ENCODE data around the gene PRKAG1.

Gene PRKAG1

GRCh38 chr12:49049566-49050224 lies 31.1 kb upstream of the PRKAG1 start:
- no peak for DNase-seq (ENCODE audit: low spot score)

- no peak for DNase-seq (ENCODE audit: low spot score)
Measured at GRCh38 chr12:49048953-49049352, 30.4 kb upstream of the PRKAG1 start.

- no peak for DNase-seq (ENCODE audit: low spot score)
Measured at GRCh38 chr12:49046129-49046895, 27.7 kb upstream of the PRKAG1 start.

GRCh38 chr12:49044660-49045059 lies 26.1 kb upstream of the PRKAG1 start:
- no peak for DNase-seq (ENCODE audit: low spot score)

- peak; percentile 96 for DNase-seq (ENCODE audit: low spot score)
Measured at GRCh38 chr12:49043856-49044258, 25.3 kb upstream of the PRKAG1 start.

- no peak for DNase-seq (ENCODE audit: low spot score)
Measured at GRCh38 chr12:49043241-49043640, 24.7 kb upstream of the PRKAG1 start.

GRCh38 chr12:49041881-49042484 lies 23.4 kb upstream of the PRKAG1 start:
- no peak for DNase-seq (ENCODE audit: low spot score)

- no peak for DNase-seq (ENCODE audit: low spot score)
Measured at GRCh38 chr12:49041036-49041880, 22.7 kb upstream of the PRKAG1 start.

- DNase-seq (ENCODE audit: low spot score), result no peak
Measured at GRCh38 chr12:49040364-49040855, 21.8 kb upstream of the PRKAG1 start.

GRCh38 chr12:49039421-49040363 lies 21.1 kb upstream of the PRKAG1 start:
- DNase-seq (ENCODE audit: low spot score), result no peak

- DNase-seq (ENCODE audit: low spot score), result no peak
Measured at GRCh38 chr12:49038291-49038955, 19.8 kb upstream of the PRKAG1 start.

GRCh38 chr12:49037947-49038237 lies 19.3 kb upstream of the PRKAG1 start:
- no peak for DNase-seq (ENCODE audit: low spot score)

GRCh38 chr12:49037111-49037946 lies 18.8 kb upstream of the PRKAG1 start:
- no peak for DNase-seq (ENCODE audit: low spot score)

- DNase-seq (ENCODE audit: low spot score), result no peak
Measured at GRCh38 chr12:49036029-49036428, 17.5 kb upstream of the PRKAG1 start.

- no peak for DNase-seq (ENCODE audit: low spot score)
Measured at GRCh38 chr12:49034286-49034622, 15.7 kb upstream of the PRKAG1 start.

- no peak for DNase-seq (ENCODE audit: low spot score)
Measured at GRCh38 chr12:49033611-49034285, 15.2 kb upstream of the PRKAG1 start.

GRCh38 chr12:49032679-49033447 lies 14.3 kb upstream of the PRKAG1 start:
- no peak for DNase-seq (ENCODE audit: low spot score)

GRCh38 chr12:49032276-49032675 lies 13.7 kb upstream of the PRKAG1 start:
- no peak for DNase-seq (ENCODE audit: low spot score)

Data from iPS-NIHi11 (cell line).